HepG2 (cell line): ENCODE data around the gene CASTOR1. TPM values are rescaled to one million over a fixed set of nuclear protein-coding genes. Genes with fewer than 3 reads are reported as not detected.

Experiments
- ATAC-seq: fragments of 200-7000 bp; cut with Tn5 transposase; 3 replicates; pipeline ENCODE4 v1.9.1; 2020; ENCODE audit warnings: mild to moderate bottlenecking, moderate library complexity
- BruUV-seq: library from RNA; stranded (reverse); fragments of 400-500 nt; replicated peaks from 2 replicates; lab custom pipeline; 2021; lab: Mats Ljungman, UMichigan
- CTCF ChIA-PET: fragments of 300-600 bp; formaldehyde crosslinking; extraction: SDS; loops from one replicate; lab custom pipeline; 2021; ENCODE audit warnings: low total read pairs, inconsistent platforms, low intra/inter-chr PET ratio; lab: Yijun Ruan, JAX
- POLR2A ChIA-PET: fragments of 350-600 bp; sonication (Branson Sonifier 250); formaldehyde crosslinking; loops from one replicate; lab custom pipeline; 2020; ENCODE audit warnings: antibody characterized with exemption, inconsistent platforms; lab: Yijun Ruan, JAX
- DNase-seq: peaks from one replicate; pipeline ENCODE4 v3.0.0-alpha.2; 2015; ENCODE audit warnings: low spot score
- FAIRE-seq: peaks from 3 replicates; lab custom pipeline; 2011; peaks lifted over from hg19 to GRCh38; lab: Jason Lieb, UNC
- H2AFZ ChIP-seq: one replicate; pipeline ENCODE4 v1.6.1; 2011; ENCODE audit warnings: low read length, inconsistent platforms
- H3K27ac ChIP-seq: fragments of 300-600 bp; 3 replicates; pipeline ENCODE4 v1.8.0; 2011; ENCODE audit warnings: mixed run types, mild to moderate bottlenecking, mixed read lengths, low read length, inconsistent platforms; ENCODE audit not compliant: insufficient read depth; ENCODE audit errors: extremely low read length
- H3K27me3 ChIP-seq, 2 experiments: fragments of 200-600 bp in 1 of 2; 2 replicates in 1 of 2; 3 replicates in 1 of 2; pipeline versions ENCODE4 v1.6.0 to v1.8.0; 2011; ENCODE audit warnings: low read length in 2 of 2, mild to moderate bottlenecking in 2 of 2, moderate library complexity in 2 of 2, inconsistent platforms in 1 of 2; ENCODE audit not compliant: insufficient read depth in 2 of 2, control insufficient read depth in 1 of 2
- H3K36me3 ChIP-seq, 2 experiments: fragments of 200-600 bp in 1 of 2; replicated peaks in 1 of 2; 2 replicates in 1 of 2; 3 replicates in 1 of 2; pipeline versions ENCODE4 v1.5.1 to v1.8.0; 2011; ENCODE audit warnings: low read length in 2 of 2, inconsistent platforms in 1 of 2; ENCODE audit not compliant: insufficient read depth in 2 of 2, control insufficient read depth in 1 of 2
- H3K4me1 ChIP-seq: 2 replicates; pipeline ENCODE4 v1.5.1; 2012; ENCODE audit warnings: low read length, inconsistent platforms; ENCODE audit not compliant: insufficient read depth
- H3K4me2 ChIP-seq: 2 replicates; pipeline ENCODE4 v1.6.0; 2011; ENCODE audit warnings: low read depth, low read length, inconsistent platforms
- H3K4me3 ChIP-seq, 3 experiments: fragments of 200-600 bp in 1 of 3; sonication (generic), shearing (Covaris generic) in 1 of 3; replicated peaks in 1 of 3; 2 replicates each; pipeline ENCODE4 v1.5.1; 2011 to 2016; ENCODE audit warnings: low read length in 3 of 3, inconsistent platforms in 2 of 3, low read depth in 2 of 3, mild to moderate bottlenecking in 2 of 3, control low read depth in 1 of 3, mixed read lengths in 1 of 3; ENCODE audit not compliant: insufficient read depth in 1 of 3
- H3K79me2 ChIP-seq: one replicate; pipeline ENCODE4 v1.6.1; 2011; ENCODE audit warnings: low read length, inconsistent platforms; ENCODE audit not compliant: insufficient read depth
- H3K9ac ChIP-seq: 2 replicates; pipeline ENCODE4 v1.6.0; 2011; ENCODE audit warnings: mild to moderate bottlenecking, low read depth, low read length, inconsistent platforms; ENCODE audit not compliant: insufficient read depth
- H3K9me3 ChIP-seq: 2 replicates; pipeline ENCODE4 v1.5.1; 2012; ENCODE audit warnings: mild to moderate bottlenecking, low read length
- H4K20me1 ChIP-seq: 2 replicates; pipeline ENCODE4 v1.6.0; 2011; ENCODE audit warnings: inconsistent platforms, mild to moderate bottlenecking, low read length, moderate library complexity; ENCODE audit not compliant: insufficient read depth
- ARHGAP35 ChIP-seq: sonication (generic); formaldehyde crosslinking; IDR thresholded peaks from 2 replicates; pipeline ENCODE4 v1.9.0; 2022; ENCODE audit warnings: mild to moderate bottlenecking, inconsistent platforms, moderate library complexity, missing genetic modification reagents, borderline replicate concordance
- EED ChIP-seq: sonication (generic); formaldehyde crosslinking; IDR thresholded peaks from 2 replicates; pipeline ENCODE4 v1.5.0; 2020; ENCODE audit warnings: mild to moderate bottlenecking, missing genetic modification reagents
- ELF1 ChIP-seq: sonication (generic); formaldehyde crosslinking; IDR thresholded peaks from 2 replicates; pipeline ENCODE4 v1.4.0; 2020; ENCODE audit warnings: missing genetic modification reagents
- HNRNPK ChIP-seq: fragments of 200-400 bp; formaldehyde crosslinking; IDR thresholded peaks from 2 replicates; pipeline ENCODE4 v1.6.1; 2018; ENCODE audit warnings: low read length, low read depth, moderate library complexity, mild to moderate bottlenecking; ENCODE audit not compliant: poor library complexity, severe bottlenecking
- POGK ChIP-seq: sonication (generic); formaldehyde crosslinking; conservative IDR thresholded peaks from 2 replicates; pipeline ENCODE4 v1.8.0; 2022; ENCODE audit warnings: mild to moderate bottlenecking, moderate library complexity, missing genetic modification reagents
- ZEB1 ChIP-seq: IDR thresholded peaks from 2 replicates; pipeline ENCODE4 v1.6.1; 2012; ENCODE audit warnings: mild to moderate bottlenecking, low read depth, inconsistent platforms; ENCODE audit not compliant: insufficient replicate concordance
- ZFP1 ChIP-seq: IDR thresholded peaks from 2 replicates; pipeline ENCODE4 v1.6.1; 2016
- ZMAT5 ChIP-seq: sonication (generic); formaldehyde crosslinking; IDR thresholded peaks from 2 replicates; pipeline ENCODE4 v1.5.0; 2020; ENCODE audit warnings: mild to moderate bottlenecking, low read depth, missing genetic modification reagents, borderline replicate concordance
- ZNF343 ChIP-seq: sonication (generic); formaldehyde crosslinking; IDR thresholded peaks from 2 replicates; pipeline ENCODE4 v1.4.0; 2020; ENCODE audit warnings: mild to moderate bottlenecking, missing genetic modification reagents
- ZNF597 ChIP-seq: sonication (generic); formaldehyde crosslinking; IDR thresholded peaks from 2 replicates; pipeline ENCODE4 v1.5.0; 2020; ENCODE audit warnings: missing genetic modification reagents
- WGBS: methylation state at CpG from one replicate; pipeline ENCODE4 v1.1.6; 2017; ENCODE audit warnings: low lambda C conversion rate; 5-methylcytosine and 5-hydroxymethylcytosine counted together
- in situ Hi-C: cut with HindIII; loops from 2 replicates; pipeline ENCODE4 v1.10.0; 2017; ENCODE audit warnings: low pct_unique_long_range_greater_than_20kb; ENCODE audit not compliant: extremely low pct_ligation_motif_present
- intact Hi-C: fragments of 100-400 bp; cut with micrococcal nuclease; formaldehyde crosslinking; loops from one replicate; pipeline ENCODE4 v1.10.0; 2022; ENCODE audit not compliant: unreplicated experiment
- polyA plus RNA-seq, 8 experiments: library from polyadenylated mRNA; depleted of rRNA in 3 of 8; stranded (reverse) in 7 of 8; unstranded in 1 of 8; fragments of >200 nt; fragmentation: Illumina TruSeq in 4 of 8; extraction: Trizol in 4 of 8; gene quantifications; 2 replicates each; pipeline versions ENCODE4 v1.2.1 to v1.2.3, GENCODE V29; 2011 to 2016; ENCODE audit warnings: low read depth in 4 of 8, missing spikeins in 1 of 8, mixed read lengths in 1 of 8; ENCODE audit not compliant: insufficient read depth in 1 of 8
- total RNA-seq, 5 experiments: library from RNA; depleted of rRNA; stranded (reverse); fragments of >200 nt; fragmentation: Illumina TruSeq; extraction: Trizol; gene quantifications; 2 replicates each; pipeline ENCODE4 v1.2.3, GENCODE V29; 2016; ENCODE audit warnings: low read depth in 1 of 5

The CASTOR1 gene
- total and polyA plus RNA-seq, 2 of the 13 experiments (the other 11 are each of a cell fraction or from before 2014, with no cell fraction given), result 2.6 to 4.4 TPM

GRCh38 chr22:30299322-30299721 is 10.0 kb upstream of the CASTOR1 start:
- Histone ChIP-seq H3K4me2 (no peak overlapping the region), H2AFZ (no peak overlapping the region), H3K27ac (no peak overlapping the region), H4K20me1 (no peaks in the 10 kb centered on the region), H3K4me3 (no peak overlapping the region), H3K9me3 (no peaks in the 10 kb centered on the region), H3K9ac (no peak overlapping the region), H3K79me2 (no peaks in the 10 kb centered on the region), H3K27me3 (no peaks in the 10 kb centered on the region), H3K4me1 (no peaks in the 10 kb centered on the region), H3K36me3 (peaks cover 7 to 9% of the 10 kb centered on the region in 2 experiments; a peak in 3 of 5 replicates)
- CTCF ChIA-PET, result no interaction called here
- BruUV-seq, result no TSS peak
- POLR2A ChIA-PET, result no interaction called here
- FAIRE-seq, result no peak
- no peak for ATAC-seq
- no peak for TF ChIP-seq ZMAT5
- TF ChIP-seq HNRNPK, result no peak
- no peak for TF ChIP-seq ELF1 (CRISPR knock-in tag)
- no peak for TF ChIP-seq ARHGAP35 (CRISPR knock-in tag)
- no peak for TF ChIP-seq ZFP1
- no peak for DNase-seq
- 95% methylated on average over 11 of the region's 13 CpGs for WGBS
- in situ Hi-C loops (no loop called here), intact Hi-C loops (no loop called here)

GRCh38 chr22:30297991-30298701 is 8.8 kb upstream of the CASTOR1 start:
- ATAC-seq, result no peak
- TF ChIP-seq POGK (CRISPR knock-in tag), result no peak
- no peak for TF ChIP-seq EED (CRISPR knock-in tag)
- no peak for TF ChIP-seq ZNF343
- no peak for TF ChIP-seq ZEB1
- no peak for TF ChIP-seq ZNF597 (CRISPR knock-in tag)
- Histone ChIP-seq H3K27me3 (no peaks in the 10 kb centered on the region), H3K9me3 (no peaks in the 10 kb centered on the region), H4K20me1 (no peaks in the 10 kb centered on the region), H3K79me2 (no peaks in the 10 kb centered on the region), H3K27ac (no peak overlapping the region), H3K4me3 (no peak overlapping the region), H3K36me3 (peaks cover 11 to 17% of the 10 kb centered on the region in 2 experiments; a peak in 3 of 5 replicates), H3K9ac (no peak overlapping the region), H3K4me2 (no peak overlapping the region), H3K4me1 (no peaks in the 10 kb centered on the region), H2AFZ (no peak overlapping the region)
- BruUV-seq, result no TSS peak
- no peak for FAIRE-seq
- no peak for DNase-seq
- 67% methylated on average over 2 of the region's 9 CpGs for WGBS
- intact Hi-C loops (no loop called here), in situ Hi-C loops (no loop called here)
- ChIA-PET POLR2A (no interaction called here), CTCF (no interaction called here)
